Stimulated activated CD8-positive, alpha-beta memory T cell treated with anti-CD3 and anti-CD28 coated beads, Interleukin-4, amount 100 ng/mL, for 1 hour (primary cell): ENCODE results near the gene GABRR1.

Experiments
- DNase-seq, 2 donors: peaks; one replicate each; pipeline ENCODE4 v3.0.0-alpha.2; 2020; ENCODE audit warnings: low read depth in 2 of 2, low spot score in 1 of 2

GABRR1 gene

DNA sequence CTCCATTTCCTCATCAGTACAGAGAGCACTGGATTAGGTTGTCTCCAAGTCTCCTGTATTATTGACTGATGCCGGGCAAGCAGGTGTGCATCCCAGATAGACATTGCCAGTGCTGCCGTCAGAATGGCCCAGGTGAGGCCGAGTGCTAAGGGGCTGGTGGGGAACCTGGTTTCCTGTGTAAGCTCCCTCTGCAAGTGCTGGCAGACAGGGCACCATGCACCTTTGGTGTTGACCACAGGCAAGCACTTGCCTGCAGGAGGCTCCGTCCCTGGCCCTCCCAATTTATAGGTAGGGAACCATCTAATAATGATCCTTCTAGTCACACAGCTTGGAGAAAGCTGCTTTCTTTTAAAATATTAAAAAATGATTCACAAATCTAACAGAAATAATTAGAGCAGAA lies 747 bp downstream of the GABRR1 start:
- no peak for DNase-seq

- DNase-seq: no peak
These were observed 1.8 kb downstream of the GABRR1 start for GRCh38 chr6:89215391-89215790.

DNA sequence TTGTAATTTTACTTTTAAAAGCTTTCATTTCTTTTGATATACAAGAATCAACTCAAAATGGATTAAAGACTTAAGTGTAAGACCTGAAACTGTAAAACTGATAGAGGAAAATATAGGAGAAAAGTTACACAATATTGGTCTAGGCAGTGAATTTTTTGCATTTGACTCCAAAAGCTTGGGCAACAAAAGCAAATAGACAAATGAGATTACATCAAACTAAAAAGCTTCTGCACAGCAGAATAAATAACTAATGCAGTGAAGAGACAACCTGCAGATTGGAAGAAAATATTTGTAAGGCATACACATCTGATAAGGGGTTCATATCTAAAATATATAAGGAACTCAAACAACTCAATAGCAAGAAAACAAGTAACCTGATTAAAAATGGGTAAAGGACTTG lies 3.0 kb downstream of the GABRR1 start:
- DNase-seq: no peak

DNA sequence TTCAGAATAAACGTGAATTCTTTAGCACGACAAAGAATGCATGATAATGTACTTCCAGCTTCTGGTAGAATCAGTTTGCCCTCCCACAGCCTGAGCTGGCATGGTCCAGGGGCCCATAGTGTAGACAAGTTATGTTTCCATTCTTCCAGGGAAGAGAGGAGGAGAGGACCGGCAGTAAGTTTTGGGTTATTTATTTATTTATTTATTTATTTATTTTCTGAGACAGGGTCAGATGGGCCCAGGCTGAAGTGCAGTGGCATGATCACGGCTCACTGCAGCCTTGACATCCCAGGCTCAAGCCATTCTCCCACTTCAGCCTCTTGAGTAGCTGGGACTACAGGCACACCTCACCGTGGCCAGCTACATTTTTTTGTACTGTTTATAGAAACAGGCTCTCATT lies 4.7 kb downstream of the GABRR1 start:
- no peak for DNase-seq

DNA sequence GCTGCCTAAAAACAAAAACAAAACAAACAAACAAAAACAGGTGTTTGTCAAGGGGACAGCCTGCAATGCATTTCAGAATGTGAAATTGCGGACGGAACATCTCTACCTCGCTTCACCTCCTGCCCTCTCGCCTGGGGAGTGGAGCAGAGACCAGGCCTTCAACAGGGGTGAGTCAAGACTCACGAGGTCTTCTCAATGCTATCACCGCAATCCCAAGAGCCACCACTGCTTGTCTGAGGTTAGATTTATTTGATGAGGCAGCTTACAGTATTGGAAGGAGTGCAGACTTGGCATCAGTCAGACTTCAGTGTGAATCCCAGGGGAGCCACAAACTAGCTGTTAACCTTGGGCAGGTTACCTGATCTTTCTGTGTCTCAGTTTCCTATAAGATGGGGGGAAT lies 7.7 kb downstream of the GABRR1 start:
- DNase-seq: no peak

- no peak for DNase-seq
These were observed 8.6 kb downstream of the GABRR1 start for GRCh38 chr6:89208551-89208950.

GRCh38 chr6:89205819-89206218 lies 11.3 kb downstream of the GABRR1 start:
- no peak for DNase-seq

DNA sequence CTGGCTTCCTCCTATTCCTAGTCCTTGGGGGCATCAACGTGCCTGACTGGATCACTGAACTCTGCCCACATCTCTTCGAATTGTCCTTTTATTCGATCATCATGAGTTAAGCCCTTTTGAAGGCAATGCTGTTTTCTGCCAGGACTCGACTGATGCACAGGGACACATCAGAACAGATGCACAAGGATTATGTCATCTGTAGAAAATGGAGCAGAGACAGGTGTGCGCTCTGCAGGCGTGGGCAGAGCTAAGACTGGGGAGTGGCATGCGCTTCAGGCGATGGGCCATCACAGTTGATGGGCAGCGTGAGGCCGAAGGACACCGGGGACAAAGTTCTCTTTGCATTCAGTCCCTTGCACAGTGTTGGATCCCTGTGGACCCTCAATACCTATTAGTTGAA lies 13.1 kb downstream of the GABRR1 start:
- no peak for DNase-seq

DNA sequence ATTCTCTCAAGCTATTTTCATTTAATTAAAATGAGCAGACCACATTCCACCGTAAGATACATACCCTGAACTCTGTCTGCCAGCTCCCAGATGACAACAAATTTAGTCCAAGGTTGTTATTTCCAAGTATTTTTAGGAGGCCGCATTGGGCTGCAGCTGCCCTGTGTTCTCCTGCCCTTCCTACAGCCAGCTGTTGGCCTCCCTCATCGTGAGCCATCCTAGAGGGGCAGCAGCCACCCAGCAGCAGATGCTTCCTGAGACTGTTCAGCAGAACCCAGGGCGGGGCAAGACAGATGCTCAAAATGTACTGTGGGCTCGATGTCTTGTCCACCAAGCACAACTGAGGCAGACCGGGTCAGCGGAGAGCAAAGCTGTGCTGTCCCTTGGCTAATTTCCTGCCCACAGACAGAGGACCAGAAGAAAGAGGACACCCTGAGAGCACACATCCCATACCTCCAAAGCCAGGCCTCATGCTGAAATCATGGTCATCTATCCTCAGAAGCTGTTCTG lies 16.4 kb downstream of the GABRR1 start:
- no peak for DNase-seq

DNA sequence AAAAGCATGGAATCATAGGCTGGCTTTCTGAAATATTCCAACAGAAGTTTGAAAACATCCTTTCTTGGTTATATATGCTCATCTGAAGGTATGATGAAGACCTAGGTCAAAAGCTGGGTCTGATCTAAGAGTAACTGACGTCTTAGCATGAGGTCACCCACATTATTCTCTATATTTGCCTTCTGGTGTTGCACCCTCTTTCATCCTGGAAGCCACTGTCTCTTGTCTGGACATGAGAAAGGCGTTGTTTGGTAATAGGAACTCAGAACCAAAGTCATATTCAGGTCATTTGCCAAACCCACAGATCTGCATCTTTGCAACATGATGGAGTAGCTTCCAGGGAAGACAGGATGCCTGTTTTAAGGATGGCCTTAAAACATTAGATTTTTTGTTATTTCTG lies 17.6 kb downstream of the GABRR1 start:
- no peak for DNase-seq

- DNase-seq: no peak
These were observed 18.9 kb downstream of the GABRR1 start for GRCh38 chr6:89198235-89198634.

GRCh38 chr6:89197141-89197540 lies 20.0 kb downstream of the GABRR1 start:
- DNase-seq: no peak

DNA sequence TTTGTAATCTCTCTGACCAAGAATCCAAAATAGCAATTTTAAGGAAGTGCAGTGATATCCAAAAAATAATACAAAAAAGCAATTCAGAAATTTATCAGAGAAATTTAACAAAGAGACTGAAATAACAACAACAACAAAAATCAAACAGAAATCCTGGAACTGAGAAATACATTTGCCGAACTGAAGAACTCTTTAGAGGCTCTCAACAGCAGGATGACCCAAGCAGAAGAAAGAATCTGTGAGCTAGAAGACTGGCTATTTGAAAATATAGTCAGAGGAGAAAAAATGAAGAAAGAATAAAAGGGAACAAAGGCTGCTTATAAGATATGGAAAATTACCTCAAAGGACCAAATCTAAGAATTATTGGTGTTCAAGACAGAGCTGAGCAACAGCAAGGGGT lies 22.6 kb downstream of the GABRR1 start:
- DNase-seq: no peak

- no peak for DNase-seq
These were observed 26.4 kb downstream of the GABRR1 start for GRCh38 chr6:89190741-89191140.

GRCh38 chr6:89187504-89187903 lies 29.7 kb downstream of the GABRR1 start:
- no peak for DNase-seq

GRCh38 chr6:89186762-89187161 lies 30.4 kb downstream of the GABRR1 start:
- no peak for DNase-seq

GRCh38 chr6:89184344-89184743 lies 32.8 kb downstream of the GABRR1 start:
- DNase-seq: no peak

DNA sequence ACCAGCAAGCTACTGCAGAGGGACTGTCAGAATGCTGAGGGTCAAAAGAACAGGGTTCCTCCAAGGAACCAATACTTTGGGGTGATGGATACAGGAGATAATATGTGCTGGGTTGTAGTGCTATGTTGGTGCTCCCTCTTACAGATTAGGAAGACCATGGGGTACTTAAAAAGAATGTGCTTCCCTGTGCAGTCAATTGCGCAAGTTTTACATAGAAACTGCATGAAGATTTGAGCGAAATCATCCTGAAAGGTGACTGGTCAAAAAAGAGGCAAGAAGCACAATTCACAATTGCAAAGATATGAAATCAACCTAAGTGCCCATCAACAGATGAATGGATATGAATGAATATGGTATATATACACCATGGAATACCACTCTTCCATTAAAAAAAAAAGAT lies 33.9 kb downstream of the GABRR1 start:
- DNase-seq: no peak

DNA sequence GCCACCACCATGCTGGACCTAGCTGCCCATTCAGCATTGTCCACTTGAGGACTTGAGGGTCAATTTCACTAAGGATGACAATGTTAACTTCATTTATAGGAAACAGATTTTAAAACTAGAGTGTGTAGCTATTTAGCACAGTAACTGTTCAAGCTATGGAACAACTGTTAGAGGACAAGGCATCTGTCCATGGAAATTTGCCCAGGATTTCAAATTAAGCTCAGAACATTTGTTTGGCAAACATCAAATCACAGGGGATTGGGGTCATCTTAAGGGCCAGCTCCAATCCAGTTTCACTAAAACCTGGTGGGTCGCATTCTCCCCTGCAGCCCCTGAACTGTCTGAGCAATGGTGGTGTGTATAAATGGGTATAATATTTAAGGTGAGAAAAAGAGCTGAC lies 36.2 kb downstream of the GABRR1 start:
- no peak for DNase-seq

- DNase-seq: no peak
These were observed 37.0 kb downstream of the GABRR1 start for GRCh38 chr6:89180112-89180511.

GRCh38 chr6:89173634-89174033 lies 43.5 kb downstream of the GABRR1 start:
- no peak for DNase-seq

DNA sequence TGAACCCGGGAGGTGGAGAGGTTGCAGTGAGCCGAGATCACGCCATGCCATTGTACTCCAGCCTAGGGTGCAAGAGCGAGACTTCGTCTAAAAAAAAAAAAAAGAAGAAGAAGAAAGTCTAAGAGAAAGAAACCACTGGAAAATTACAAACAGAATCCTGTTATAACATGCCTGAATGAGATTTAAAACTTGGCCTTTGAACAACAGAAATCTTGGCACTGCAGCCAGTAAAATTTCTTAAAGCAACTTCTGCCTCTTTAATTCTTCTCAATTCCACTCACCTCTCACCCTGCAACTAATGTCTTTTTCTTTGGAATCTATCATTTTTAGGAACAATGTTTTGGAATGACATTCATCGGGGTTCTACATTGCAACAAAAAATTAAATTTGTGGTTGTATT lies 45.0 kb downstream of the GABRR1 start:
- DNase-seq: no peak

DNA sequence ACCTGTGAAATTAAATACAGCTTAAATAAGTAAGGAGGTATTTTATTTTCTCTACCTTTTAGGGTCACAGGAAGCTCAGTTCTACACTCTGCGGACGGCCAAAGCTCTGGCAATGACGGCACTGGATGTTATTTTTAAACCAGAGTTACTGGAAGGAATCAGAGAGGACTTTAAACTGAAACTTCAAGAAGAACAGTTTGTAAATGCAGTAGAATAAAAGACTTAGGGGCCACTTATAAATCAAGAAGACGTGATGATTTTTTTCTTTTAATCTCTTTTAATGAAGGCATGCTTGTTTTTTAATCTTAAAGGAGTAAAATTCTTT lies 55.1 kb downstream of the GABRR1 start:
- DNase-seq: no peak

GRCh38 chr6:89161326-89162046 lies 55.7 kb downstream of the GABRR1 start:
- DNase-seq: no peak
